Renal cortical epithelial cell (primary cell): Measurements from ENCODE around the gene AUP1. TPM values are rescaled to one million over a fixed set of nuclear protein-coding genes. Genes with fewer than 3 reads are reported as not detected.

Experiments
- DNase-seq: peaks from one replicate; pipeline ENCODE4 v3.0.0-alpha.2; 2011; ENCODE audit warnings: low read depth
- total RNA-seq: library from RNA; depleted of rRNA; stranded (reverse); fragments of >200 nt; gene quantifications from 2 replicates; pipeline ENCODE4 v1.2.3, GENCODE V29; 2014

Gene AUP1
- total RNA-seq, 1 donor from 2014 or later: 54.7 TPM

DNA sequence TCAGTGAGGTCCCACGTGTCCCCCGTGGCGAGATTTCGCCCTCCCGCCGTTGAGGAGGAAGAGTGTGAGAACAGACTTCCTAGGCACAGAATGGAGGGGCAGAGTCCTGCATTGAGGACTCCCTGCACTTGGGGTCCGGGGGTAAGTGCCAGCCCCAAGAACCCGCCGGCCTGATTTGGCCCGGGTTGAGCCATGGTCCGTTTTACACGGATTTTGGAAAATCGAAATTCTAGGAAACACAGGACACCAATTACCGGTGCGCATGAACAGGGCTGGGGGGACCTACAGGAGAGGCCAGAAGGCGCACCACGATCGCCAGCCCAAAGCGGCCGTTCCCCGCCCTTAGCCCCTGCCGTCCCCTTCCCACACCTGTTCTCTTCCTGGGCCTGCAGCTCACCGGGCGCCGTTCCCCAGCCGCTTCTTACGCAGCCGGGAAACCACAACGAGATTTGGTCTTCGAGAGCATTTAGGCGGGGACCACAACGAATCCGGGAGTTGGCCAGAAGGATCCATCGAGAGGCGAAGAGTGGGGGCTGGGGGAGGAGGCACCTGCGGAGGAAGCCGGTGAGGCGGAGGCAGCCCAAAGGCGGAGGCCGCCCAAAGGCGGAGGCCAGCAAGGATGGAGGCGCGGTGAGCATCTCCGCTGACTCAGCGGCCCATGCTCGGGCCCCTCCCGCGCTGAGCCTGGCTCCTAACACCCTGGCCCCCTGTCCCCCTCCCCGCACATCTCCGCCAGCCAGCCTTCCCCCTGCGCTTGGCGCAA, 15.7 kb downstream of the AUP1 start:
- no peak for DNase-seq

DNA sequence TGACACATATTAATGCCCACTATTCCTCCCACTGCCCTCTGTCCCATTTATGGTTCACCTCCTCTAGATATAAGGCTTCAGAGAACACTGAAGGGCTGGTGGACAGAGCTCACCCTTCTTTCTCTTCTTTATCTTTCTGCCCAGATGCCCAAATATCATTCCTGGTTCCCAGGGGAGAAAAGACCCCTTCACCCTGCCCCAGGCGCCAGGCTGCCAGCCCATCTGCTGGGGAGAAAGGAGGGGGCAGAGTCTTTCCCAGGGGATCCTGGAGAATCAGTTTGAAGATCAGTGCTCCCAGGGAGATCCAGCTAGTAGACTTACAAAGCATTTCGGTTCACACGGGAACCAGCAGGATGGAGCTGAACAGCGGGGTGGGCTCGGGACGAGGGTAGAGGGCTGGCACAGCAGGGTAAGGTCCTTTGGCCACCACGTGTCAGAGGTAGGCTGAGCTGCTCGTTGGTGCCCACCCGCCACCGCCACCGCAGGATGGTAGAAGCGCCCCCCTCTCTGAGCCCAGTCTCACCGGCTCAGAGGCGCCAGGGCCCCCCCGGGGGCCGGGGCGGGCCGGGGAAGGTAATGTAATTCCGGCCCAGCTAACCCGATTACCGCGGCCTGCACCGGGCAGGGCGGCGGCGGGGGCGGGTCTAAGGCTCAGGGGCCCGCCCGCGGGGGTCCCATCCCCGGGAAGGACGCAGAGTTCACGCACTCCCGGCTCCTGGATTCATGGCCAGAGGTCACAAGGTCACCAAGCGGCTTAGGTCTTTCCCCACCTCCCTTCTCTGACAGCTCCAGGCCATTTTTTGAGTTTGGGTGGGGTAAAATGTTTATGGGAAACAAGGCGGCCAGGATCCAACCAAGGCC, 16.5 kb downstream of the AUP1 start:
- no peak for DNase-seq

DNA sequence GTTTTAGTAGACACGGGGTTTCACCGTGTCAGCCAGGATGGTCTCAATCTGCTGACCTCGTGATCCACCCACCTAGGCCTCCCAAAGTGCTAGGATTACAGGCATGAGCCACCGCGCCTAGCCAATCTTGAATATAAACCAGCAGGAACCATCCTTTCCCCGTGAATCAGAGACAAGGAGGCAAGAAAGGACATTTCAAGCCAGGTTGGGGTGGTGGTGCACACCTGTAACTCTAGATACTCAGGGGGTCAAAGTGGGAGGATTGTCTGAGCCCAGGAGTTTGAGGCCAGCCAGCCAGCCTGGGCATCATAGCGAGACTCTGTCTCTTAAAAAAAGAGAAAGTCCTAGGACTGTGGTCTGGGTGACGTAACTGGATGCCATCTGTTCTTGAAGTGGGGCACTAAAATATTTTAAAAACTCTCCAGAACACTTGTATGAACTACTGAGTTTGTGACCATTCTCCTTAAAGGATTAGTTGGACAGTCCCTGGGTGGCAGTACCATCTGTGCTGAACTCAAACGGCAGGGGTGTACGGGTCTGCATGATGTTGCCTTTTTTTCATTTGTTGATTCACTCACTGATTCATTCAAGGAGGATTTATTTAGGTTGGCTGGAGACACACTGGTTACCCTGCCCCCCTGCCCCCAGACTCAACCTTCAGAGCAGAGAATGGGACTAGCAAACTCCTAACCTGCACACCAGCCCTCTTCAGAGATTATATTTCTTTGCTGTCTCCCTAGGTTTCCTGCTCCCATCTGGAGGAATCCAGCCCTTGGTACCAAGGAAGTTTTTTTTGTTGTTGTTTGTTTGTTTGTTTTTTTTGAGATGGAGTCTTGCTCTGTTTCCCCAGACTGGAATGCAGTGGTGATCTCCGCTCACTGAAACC, 18.2 kb downstream of the AUP1 start:
- no peak for DNase-seq

DNA sequence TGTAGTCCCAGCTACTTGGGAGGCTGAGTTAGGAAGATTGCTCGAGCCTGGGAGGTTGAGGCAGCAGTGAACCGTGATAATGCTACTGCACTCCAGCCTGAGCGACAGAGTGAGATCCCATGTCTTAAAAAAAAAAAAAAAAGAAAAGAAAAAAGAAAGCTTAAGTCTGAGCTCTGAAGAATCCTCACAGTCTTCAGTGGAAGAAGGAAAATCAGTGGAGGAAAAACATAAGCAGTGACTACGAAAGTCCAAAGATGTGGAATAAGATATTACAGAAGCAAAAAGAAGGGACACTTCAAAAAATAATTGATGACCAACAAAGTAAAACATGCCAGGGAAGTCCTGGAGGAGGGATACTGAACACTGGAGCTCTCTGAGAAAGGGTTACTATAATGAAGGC, 19.2 kb downstream of the AUP1 start:
- no peak for DNase-seq

DNA sequence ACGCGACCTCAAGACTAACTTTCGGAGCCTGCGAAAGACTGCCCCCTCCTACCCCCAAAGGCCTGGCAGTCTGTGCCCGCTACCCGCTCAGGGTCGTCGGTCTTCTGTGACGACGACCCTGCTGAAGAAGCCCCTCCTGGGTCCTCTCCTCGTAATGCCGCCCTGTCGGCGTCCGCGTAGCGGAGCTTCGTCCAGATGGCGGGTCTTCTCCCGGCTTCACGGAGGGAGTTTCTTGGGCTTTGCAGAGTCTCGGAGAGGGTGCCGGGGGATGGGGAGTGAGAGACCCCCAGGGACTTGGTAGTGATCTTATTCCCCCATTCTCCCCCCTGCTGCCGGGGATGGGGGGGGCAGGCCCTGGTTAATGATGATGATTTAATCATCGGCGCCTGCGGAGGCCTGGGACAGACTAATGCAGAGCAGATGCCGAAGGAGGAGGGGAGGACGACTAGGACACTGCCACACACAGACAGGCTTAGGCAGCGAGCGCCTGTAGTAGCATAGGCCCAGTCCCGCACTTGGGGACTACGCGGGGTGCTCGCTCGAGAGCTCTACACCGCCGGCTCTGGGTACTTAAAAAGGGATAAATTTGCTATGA, 21.5 kb downstream of the AUP1 start:
- no peak for DNase-seq

DNA sequence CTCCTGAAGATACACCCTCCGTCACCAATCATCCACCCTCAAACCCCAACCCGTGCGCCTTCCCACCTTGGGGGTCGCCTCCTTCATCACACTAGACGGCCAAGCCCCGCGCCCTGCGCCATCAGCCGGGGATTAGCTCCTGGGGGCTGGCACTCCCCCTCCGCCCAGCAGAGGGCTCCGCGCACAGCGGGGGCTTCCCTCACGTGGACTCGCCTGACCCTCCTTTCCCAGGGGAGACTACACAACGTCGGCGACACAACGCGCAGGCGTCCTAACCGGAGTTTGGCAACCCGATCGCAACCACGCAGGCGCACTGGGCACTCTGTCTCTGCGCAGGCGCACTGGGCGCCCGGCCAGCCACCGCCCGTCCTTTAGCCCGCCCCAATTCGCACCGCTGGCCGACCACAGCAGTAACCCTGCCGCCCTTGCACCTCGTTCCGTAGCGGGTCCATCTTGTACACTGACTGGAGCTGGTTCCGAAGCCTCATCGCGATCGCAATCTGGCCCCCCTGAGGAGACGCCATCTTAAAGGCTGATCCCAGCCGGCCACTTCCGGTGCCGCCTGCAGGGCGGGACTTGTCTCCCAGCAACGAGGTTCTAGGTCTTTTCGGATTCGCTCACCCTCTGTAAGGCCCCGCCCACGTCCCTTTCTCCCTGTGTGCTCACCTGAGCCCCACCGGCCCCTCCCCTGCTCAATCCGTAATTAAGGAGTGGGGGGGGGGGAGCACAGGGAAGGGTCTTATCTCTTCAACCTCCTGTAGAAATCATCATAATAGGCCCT, 22.2 kb downstream of the AUP1 start, which contains the start of gene PCGF1:
Gene PCGF1, minus strand, starts transcription at position 551 of the 781 bp plus-strand sequence. Its CDS starts 27 bp downstream, at position 524.
- peak; percentile 96 for DNase-seq

DNA sequence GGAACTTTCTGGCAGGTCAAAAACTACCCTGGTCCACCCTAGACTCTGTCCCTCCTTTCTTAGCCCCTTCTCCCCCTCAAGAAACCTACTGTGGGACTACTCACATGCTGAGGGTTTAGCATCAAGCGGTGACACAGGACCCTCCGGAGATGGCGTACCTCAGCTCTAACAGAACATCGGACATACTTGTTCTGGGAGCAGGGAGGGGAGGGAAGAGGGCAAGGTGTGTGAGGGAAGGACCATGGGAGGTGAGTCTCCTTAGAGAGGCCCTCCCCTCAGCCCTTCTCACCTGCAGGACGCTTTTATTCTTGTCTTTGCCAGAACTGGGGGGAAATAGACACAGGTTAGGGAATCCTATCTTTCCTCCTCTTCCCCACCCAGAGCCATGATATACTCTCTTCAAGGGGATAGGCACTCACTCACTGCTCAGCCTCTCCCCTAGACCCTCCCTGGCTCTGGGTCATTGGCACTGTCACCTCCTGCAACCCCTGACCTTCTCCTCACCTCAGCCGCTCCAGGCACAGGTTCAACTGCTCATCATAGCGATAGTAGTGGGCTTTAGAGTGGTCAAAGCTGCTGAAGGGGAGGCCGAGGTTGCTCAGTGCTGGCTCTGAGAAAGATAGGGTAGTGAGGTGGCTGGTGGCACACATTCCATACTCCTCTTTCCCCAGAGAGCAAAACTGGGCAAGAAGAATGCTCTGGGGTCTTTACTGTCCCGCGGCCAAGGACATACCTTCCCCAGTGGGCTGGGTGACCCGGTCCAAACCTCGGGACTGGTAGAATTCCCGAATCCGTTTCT, 23.9 kb downstream of the AUP1 start:
- DNase-seq: no peak

DNA sequence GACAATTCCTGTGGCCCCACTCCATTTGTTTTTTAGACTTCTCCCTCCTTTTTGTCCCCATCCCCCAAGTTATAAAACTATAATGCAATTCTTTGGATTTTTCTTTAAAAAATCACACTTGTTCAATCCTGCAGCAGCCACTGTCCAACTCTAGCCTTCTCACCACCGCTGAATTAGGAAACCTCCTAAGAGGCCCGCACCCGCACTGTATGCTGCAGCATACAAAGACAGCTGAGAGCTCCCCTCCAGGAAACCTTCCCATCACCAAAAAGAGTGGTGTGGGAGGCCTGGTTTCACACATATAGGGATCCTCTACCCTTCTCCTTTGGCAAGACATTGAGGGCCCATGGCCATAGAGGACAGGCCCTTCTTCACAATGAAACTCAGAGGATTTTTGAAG, 24.9 kb downstream of the AUP1 start:
- DNase-seq: no peak

DNA sequence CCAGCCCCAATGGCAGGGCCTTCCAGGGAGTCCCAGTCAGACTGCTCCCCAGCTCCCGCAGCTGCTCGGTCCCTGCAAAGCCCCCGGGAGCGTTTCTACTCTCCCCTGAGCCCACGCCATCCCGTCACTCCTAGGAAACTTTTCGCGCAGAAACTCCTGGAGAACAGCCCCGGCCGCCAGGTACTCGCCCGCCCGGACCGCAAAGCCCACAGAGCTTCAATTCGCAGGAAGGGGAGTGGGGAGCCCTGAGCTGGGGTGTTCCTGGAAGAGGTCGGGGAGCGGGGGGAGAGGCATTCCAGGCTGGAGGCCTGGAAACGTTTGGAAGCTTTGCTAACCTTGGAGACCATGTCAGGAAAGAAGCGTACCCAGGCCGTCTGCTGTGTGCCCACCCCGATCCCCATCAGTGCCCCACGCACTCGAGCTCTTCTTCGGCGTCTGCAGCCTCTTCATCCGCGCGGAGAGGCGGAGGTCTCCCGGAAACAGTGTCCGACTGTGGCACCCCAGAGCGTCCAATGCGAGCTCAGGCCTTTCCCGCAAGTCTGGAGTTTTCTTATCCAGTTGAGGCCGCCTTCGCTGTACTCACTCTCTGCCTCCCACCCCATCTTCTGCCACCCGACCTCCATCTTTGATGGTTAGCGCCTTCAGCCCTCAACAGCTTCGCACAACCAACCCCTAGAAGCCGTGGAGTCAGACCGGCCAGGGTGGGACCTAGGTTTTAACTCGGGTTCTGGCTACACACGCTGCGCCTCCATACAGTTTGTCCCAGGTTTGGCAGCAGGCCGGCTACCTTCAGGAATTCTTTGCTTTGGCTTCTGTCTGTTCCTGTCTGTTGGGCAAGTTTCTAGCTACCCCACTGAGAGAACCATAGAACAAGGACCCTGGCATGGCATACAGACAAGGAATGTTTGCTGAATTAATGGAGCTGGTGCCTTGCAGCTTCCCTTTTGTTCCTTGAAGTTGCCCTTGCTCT, 25.7 kb downstream of the AUP1 start:
- no peak for DNase-seq

DNA sequence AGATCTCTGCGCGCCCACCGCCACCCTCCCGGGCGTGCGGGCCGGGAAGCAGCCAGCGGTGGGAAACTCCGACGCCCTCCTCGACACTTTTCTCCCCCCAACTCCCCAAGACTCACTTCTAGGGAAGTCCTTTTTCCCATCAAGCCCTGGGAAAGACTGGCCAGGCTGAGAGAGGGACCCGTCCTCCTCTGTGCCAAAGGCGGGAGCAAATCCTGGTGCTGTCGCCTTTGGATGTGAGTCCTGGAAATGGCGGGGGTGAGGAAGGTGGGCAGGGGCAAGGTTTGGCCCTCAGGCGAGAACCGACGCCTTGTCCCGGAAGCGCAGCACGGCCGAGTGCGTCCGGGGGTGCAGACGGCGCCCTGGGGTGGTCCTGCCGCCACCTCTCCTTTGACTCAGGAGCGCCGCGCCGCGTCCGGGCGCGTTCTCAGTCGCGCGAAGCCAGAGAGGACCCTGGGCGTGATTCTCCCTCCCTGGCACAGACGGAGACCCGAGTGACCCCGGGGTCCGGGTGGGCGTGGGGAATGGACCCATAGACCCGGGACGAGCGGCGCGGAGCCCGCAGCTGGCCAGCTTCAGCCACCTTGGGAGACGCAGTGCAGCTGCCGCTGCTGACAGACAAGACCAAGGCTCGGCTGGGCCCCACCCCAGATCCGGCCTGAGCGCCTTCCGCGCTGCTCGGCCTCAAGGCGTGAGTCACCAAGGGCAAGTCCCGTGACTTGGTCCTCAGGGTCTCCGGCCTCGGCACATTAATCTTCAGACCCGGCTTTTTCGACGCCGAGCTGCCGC, 26.6 kb downstream of the AUP1 start:
- peak; percentile 62 for DNase-seq

DNA sequence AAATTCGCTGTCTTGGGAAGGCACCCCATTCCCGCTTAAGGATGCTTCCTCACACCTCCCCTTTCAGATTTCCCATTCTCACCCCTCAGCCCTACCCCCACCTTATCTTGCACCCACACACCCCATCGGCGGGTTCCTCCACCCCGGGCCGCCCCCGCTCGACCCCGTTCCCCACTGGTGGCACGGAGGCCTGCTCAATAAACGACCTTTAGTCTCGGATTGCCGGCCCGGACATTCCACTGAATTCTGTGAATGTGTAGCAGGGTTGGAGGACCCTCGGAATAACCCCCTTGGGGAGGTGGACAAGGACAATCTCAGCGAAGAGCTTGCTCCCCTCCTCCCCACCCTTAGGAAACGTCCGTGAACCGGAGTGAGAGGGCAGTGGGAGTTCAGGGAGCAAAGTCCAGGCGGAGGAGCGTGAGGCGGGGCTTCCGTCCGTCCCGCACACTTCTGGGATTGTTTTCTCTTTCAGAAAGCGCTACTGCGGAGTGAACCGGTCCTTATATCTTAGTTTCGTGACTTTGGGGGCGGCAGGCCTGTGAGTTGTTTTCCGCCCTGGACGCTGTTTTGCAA, 27.3 kb downstream of the AUP1 start:
- DNase-seq: no peak

DNA sequence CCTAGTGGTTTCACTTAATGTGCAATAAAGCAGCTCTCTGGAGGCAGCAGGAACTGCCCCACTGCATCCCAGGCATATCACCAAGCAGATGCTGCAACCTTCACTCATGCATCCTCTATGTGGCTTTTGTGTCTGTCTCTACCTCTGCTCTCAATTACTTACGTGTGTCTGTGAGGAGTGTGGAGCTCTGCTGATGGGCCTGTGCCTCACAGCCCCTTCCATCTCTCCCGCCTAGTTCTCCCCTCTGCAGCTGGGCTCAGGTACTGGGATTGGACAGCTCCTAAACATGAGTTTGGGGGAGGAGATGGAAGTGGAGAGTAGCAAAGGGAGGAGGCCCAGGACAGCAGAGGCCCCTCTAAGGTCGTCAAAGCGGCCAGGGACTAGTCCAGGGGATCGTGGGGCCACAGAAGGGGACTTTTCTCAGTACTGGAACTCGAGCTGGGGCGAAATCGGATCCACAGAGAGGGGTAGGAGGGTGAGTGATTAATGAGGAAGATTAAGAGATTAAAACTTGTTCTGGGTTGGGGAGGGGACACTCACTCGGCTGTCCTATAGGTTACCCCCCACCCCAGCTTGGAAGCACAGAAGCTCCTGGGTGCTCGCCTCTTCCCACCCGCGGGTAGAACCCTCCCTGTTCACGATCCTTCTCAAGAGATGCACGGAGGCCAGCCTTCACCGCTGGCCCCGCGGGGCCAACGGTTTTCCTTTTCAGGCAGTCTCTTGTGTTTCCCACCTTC, 28.0 kb downstream of the AUP1 start:
- DNase-seq: no peak

DNA sequence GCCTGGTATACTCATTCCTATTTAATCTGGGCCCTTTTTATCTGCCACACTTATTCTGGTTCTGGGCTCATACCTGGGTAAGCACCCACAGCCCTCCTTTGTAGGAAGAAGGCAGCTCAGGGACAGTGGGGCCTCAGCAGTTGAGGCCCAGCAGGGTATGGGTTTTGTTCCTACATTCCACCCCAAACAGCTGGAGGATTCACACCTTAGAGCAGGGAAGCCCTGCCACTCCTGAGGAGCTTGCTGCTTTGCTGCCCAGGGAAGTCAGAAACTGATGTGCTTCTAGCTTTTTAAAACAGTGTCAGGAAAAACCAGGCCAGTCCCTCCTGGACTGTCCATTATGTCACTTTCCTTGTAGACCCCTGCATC, 28.9 kb downstream of the AUP1 start:
- no peak for DNase-seq

DNA sequence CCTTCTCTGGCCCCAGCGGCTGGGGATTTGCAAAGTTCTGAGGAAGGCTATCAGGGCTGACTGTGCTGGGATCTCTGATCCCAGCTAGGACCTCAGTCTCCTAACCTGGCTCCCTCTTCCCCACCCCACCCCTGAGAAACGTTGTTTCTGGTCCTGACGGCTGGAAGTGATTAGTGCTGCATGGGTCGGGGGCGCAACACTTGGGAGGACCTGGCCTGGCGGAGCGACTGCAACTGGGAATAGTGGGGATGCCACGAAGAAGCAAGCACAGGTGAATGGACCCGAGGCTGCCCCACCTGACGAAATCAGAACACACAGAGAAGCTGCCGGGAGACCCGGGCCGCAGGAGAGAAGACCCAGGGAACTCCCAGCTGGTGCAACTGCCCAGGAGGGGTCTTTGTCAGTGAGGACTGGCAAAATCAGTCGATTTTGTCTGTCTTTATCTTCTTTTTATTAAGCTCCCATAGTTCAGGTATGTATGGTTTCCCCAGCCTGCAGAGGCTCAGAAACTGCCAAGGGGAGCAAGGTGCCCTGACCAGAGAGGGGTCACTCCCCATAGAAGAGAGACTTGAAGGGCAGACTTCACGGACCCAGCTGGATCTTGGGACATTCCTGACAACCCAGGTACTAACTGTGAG, 29.4 kb downstream of the AUP1 start:
- no peak for DNase-seq

DNA sequence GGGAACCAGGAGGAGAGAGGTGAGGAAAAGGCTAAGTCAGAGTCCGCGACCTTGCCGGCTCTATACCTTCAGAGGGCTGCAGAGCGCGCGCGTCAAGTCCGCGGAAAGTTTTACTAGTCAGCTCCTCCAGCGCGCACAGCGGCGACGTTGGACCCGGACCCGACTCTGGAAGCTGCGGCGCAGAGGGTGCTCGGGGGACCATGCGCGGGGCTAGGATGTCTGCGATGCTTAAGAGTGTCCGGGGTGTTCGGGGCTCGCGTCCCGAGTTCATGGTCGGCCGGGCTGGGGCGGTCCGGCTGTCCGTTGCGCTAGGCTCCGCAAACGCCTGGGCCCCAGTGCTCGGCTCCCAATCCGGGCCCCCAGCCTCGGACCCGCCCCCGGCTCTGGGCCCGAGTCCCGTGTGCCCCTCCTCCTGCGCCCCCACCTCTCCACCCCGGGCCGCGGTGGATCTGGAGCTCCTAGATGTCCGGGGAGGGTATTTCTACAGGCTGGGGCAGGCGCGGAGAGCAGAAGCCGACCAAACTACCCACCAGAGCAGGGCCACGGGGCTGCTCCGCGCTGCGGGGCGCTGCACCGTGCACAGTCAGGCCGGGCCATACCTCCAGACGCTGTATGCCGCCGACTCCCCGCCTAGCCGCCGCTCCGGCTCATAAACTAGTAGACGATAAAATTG, 30.1 kb downstream of the AUP1 start, which contains the start of gene LBX2:
Gene LBX2, minus strand, starts transcription at position 337 of the 673 bp plus-strand sequence. Its CDS starts 66 bp downstream, at position 271.
- DNase-seq: no peak
